H9 (cell line): Measurements from ENCODE around the gene PYGB. TPM values are rescaled to one million over a fixed set of nuclear protein-coding genes. Genes with fewer than 3 reads are reported as not detected.
A peak's percentile ranks its signal among the peaks of the same experiment; 100 is the strongest.

Experiments used
- DNase-seq: peaks from one replicate; pipeline ENCODE4 v3.0.0-alpha.2; 2017
- H2AFZ ChIP-seq: one replicate; pipeline ENCODE4 v1.6.1; 2013; ENCODE audit warnings: mild to moderate bottlenecking, low read length, control low read depth, moderate library complexity
- H2AK5ac ChIP-seq: 2 replicates; pipeline ENCODE4 v1.6.1; 2013; ENCODE audit warnings: low read length, control low read depth, mixed read lengths; ENCODE audit not compliant: insufficient read length
- H2BK120ac ChIP-seq: one replicate; pipeline ENCODE4 v1.6.1; 2013; ENCODE audit warnings: low read depth, mild to moderate bottlenecking, low read length, control low read depth, inconsistent platforms; ENCODE audit not compliant: poor library complexity, severe bottlenecking
- H2BK12ac ChIP-seq: 2 replicates; pipeline ENCODE4 v1.6.1; 2013; ENCODE audit warnings: low read length, control low read depth, mixed read lengths, low read depth; ENCODE audit not compliant: insufficient read length
- H2BK15ac ChIP-seq: 2 replicates; pipeline ENCODE4 v1.6.1; 2013; ENCODE audit warnings: low read depth, low read length, control low read depth
- H2BK20ac ChIP-seq: one replicate; pipeline ENCODE4 v1.6.1; 2013; ENCODE audit warnings: low read depth, mild to moderate bottlenecking, low read length, control low read depth, inconsistent platforms; ENCODE audit not compliant: poor library complexity, severe bottlenecking
- H2BK5ac ChIP-seq: 2 replicates; pipeline ENCODE4 v1.6.1; 2013; ENCODE audit warnings: low read length, control low read depth, mixed read lengths; ENCODE audit not compliant: insufficient read length
- H3K14ac ChIP-seq: 2 replicates; pipeline ENCODE4 v1.6.1; 2013; ENCODE audit warnings: low read length, control low read depth; ENCODE audit not compliant: insufficient read depth
- H3K18ac ChIP-seq: 2 replicates; pipeline ENCODE4 v1.6.1; 2013; ENCODE audit warnings: low read depth, mild to moderate bottlenecking, mixed read lengths, low read length, control low read depth; ENCODE audit not compliant: insufficient read length
- H3K23ac ChIP-seq: 2 replicates; pipeline ENCODE4 v1.6.1; 2013; ENCODE audit warnings: low read length, control low read depth, mixed read lengths, low read depth; ENCODE audit not compliant: insufficient read length
- H3K23me2 ChIP-seq: 2 replicates; pipeline ENCODE4 v1.6.1; 2013; ENCODE audit warnings: low read depth, mild to moderate bottlenecking, mixed read lengths, low read length, control low read depth; ENCODE audit not compliant: insufficient read length, poor library complexity, severe bottlenecking
- H3K27ac ChIP-seq: 2 replicates; pipeline ENCODE4 v1.5.1; 2013; ENCODE audit warnings: low read length, control low read depth, mixed read lengths, low read depth; ENCODE audit not compliant: insufficient read length
- H3K27me3 ChIP-seq: 2 replicates; pipeline ENCODE4 v1.6.1; 2013; ENCODE audit warnings: low read length, control low read depth, inconsistent platforms; ENCODE audit not compliant: insufficient read depth
- H3K4ac ChIP-seq: 2 replicates; pipeline ENCODE4 v1.6.1; 2013; ENCODE audit warnings: low read depth, mild to moderate bottlenecking, control low read depth, inconsistent platforms, low read length, moderate library complexity
- H3K4me1 ChIP-seq: 2 replicates; pipeline ENCODE4 v1.6.1; 2013; ENCODE audit warnings: low read length, control low read depth, inconsistent platforms; ENCODE audit not compliant: insufficient read depth
- H3K4me2 ChIP-seq: 2 replicates; pipeline ENCODE4 v1.6.1; 2013; ENCODE audit warnings: low read length, control low read depth, mixed read lengths; ENCODE audit not compliant: insufficient read length, insufficient read depth
- H3K56ac ChIP-seq: 2 replicates; pipeline ENCODE4 v1.6.1; 2013; ENCODE audit warnings: low read depth, mild to moderate bottlenecking, mixed read lengths, low read length, control low read depth; ENCODE audit not compliant: insufficient read length
- H3K79me1 ChIP-seq: 2 replicates; pipeline ENCODE4 v1.6.1; 2013; ENCODE audit warnings: low read depth, mild to moderate bottlenecking, moderate library complexity, low read length, control low read depth, inconsistent platforms; ENCODE audit not compliant: insufficient read depth, poor library complexity, severe bottlenecking
- H3K79me2 ChIP-seq: 2 replicates; pipeline ENCODE4 v1.6.1; 2013; ENCODE audit warnings: low read length, control low read depth, inconsistent platforms; ENCODE audit not compliant: insufficient read depth
- H3K9ac ChIP-seq: 2 replicates; pipeline ENCODE4 v1.6.1; 2013; ENCODE audit warnings: low read length, control low read depth, mixed read lengths; ENCODE audit not compliant: insufficient read length; ENCODE audit errors: extremely low read depth
- H3K9me3 ChIP-seq: one replicate; pipeline ENCODE4 v1.6.1; 2013; ENCODE audit warnings: low read depth, low read length, inconsistent platforms; ENCODE audit not compliant: control insufficient read depth
- H3T11ph ChIP-seq: one replicate; pipeline ENCODE4 v1.6.1; 2013; ENCODE audit warnings: mild to moderate bottlenecking, low read length, control low read depth, inconsistent platforms
- H4K20me1 ChIP-seq: one replicate; pipeline ENCODE4 v1.6.1; 2013; ENCODE audit not compliant: control insufficient read depth, insufficient read length, insufficient read depth
- H4K5ac ChIP-seq: 2 replicates; pipeline ENCODE4 v1.6.1; 2013; ENCODE audit warnings: low read depth, mild to moderate bottlenecking, mixed read lengths, low read length, control low read depth; ENCODE audit not compliant: insufficient read length
- H4K8ac ChIP-seq: replicated peaks from 2 replicates; pipeline ENCODE4 v1.6.1; 2013; ENCODE audit warnings: low read length, control low read depth, mixed read lengths, low read depth; ENCODE audit not compliant: insufficient read length
- H4K91ac ChIP-seq: 2 replicates; pipeline ENCODE4 v1.6.1; 2013; ENCODE audit warnings: low read depth, mild to moderate bottlenecking, moderate library complexity, mixed read lengths, low read length, control low read depth; ENCODE audit not compliant: insufficient read length
- H3K27ac Mint-ChIP-seq, 3 experiments: 2 replicates in 2 of 3; 3 replicates in 1 of 3; pipeline ENCODE4 v1.8.0; 2020 to 2021; ENCODE audit warnings: mixed read lengths in 3 of 3, mild to moderate bottlenecking in 1 of 3, moderate library complexity in 1 of 3
- H3K27me3 Mint-ChIP-seq: 2 replicates; pipeline ENCODE4 v1.8.0; 2021; ENCODE audit warnings: low read depth, mild to moderate bottlenecking, moderate library complexity, mixed read lengths
- H3K36me3 Mint-ChIP-seq, 3 experiments: 2 replicates in 2 of 3; 3 replicates in 1 of 3; pipeline ENCODE4 v1.8.0; 2020 to 2021; ENCODE audit warnings: low read depth in 3 of 3, mixed read lengths in 3 of 3; ENCODE audit not compliant: insufficient read depth in 1 of 3
- H3K4me1 Mint-ChIP-seq, 2 experiments: 2 replicates each; pipeline ENCODE4 v1.8.0; 2020; ENCODE audit warnings: mixed read lengths in 2 of 2
- H3K4me3 Mint-ChIP-seq, 2 experiments: 2 replicates in 1 of 2; 3 replicates in 1 of 2; pipeline ENCODE4 v1.8.0; 2020 to 2021; ENCODE audit warnings: mild to moderate bottlenecking in 2 of 2, mixed read lengths in 2 of 2, moderate library complexity in 1 of 2
- H3K9me3 Mint-ChIP-seq, 2 experiments: 2 replicates in 1 of 2; 3 replicates in 1 of 2; pipeline ENCODE4 v1.8.0; 2020; ENCODE audit warnings: mild to moderate bottlenecking in 2 of 2, mixed read lengths in 2 of 2, moderate library complexity in 1 of 2
- WGBS: extraction: QIAGEN DNeasy Blood & Tissue Kit; methylation state at CpG from one replicate; pipeline ENCODE4 v1.1.7; 2013; ENCODE audit warnings: missing lambda C conversion rate, low lambda C conversion rate, mixed read lengths; ENCODE audit not compliant: insufficient read length; ENCODE audit errors: extremely low coverage; 5-methylcytosine and 5-hydroxymethylcytosine counted together
- total RNA-seq: library from RNA; stranded (reverse); gene quantifications from 2 replicates; pipeline ENCODE4 v1.2.1, GENCODE V29; 2021
- TF ChIP-seq, protein P1 (sequence below): fragments of 200-600 bp; sonication (generic); conservative IDR thresholded peaks from 3 replicates; pipeline ENCODE4 v1.8.0; 2021; ENCODE audit warnings: antibody characterized with exemption, mild to moderate bottlenecking

The PYGB gene
- total RNA-seq, 1 experiment from 2014 or later: 46.9 TPM

DNA sequence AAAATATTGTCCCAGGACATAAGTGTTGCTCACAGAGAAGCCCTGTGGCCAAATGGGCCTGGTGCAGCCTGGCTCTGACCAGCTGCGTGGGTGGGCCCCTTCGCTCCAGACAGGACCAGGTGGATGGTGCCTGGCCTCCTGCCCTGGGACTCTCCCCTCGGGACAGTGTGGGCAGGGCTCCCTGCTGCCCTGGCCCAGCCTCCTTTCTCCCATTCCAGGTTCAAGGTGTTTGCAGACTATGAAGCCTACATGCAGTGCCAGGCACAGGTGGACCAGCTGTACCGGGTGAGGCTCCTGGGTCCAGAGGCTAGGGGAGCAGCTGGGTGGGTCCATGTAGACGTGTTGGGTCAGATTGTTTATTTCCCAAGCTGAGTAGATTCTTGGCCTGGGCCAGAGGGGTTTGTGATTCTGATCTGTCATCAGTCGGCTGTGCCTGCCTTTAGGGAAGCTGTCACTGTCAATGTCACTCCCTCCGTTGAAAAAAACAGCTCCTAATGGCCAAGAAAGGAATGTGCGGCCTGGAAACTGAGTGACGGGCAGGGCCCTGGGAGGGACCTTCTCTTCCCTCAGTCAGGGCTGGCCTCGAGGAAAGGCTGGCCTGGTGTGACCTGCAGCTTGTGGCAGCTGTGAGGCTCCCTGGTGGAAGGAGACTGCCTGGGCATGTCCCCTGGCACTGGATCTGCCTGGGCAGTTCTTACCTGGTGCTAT, 47.7 kb downstream of the PYGB start:
- Mint-ChIP-seq H3K4me3 (no peak overlapping the region), H3K36me3 (peaks cover 0 to 35% (median 14%) of the 10 kb centered on the region in 3 experiments; a peak in 5 of 7 replicates), H3K27ac (peak overlapping the region; percentile 18 to 68 (median 40); a peak in 3 of 7 replicates), H3K9me3 (no peaks in the 10 kb centered on the region), H3K4me1 (peaks cover 17 to 21% of the 10 kb centered on the region in 2 experiments; a peak in 2 of 4 replicates), H3K27me3 (no peaks in the 10 kb centered on the region; the same call in 1 of the 2 replicates)
- Histone ChIP-seq H2BK5ac (no peak overlapping the region), H2AK5ac (no peak overlapping the region), H3K27ac (no peak overlapping the region), H2AFZ (no peak overlapping the region), H4K20me1 (no peaks in the 10 kb centered on the region), H3K23me2 (no peaks in the 10 kb centered on the region), H3K14ac (no peak overlapping the region), H4K8ac (no peak overlapping the region), H4K5ac (no peak overlapping the region), H3K4me1 (no peaks in the 10 kb centered on the region; the same call in 1 of the 2 replicates), H3K9ac (no peak overlapping the region), H3K4ac (no peak overlapping the region), H3K27me3 (no peaks in the 10 kb centered on the region), H3K79me2 (no peaks in the 10 kb centered on the region), H3K79me1 (no peaks in the 10 kb centered on the region), H2BK120ac (no peak overlapping the region), H3K56ac (no peak overlapping the region), H3K4me2 (no peak overlapping the region), H3K9me3 (no peaks in the 10 kb centered on the region), H3K18ac (no peak overlapping the region), H3K23ac (no peak overlapping the region), H2BK12ac (no peak overlapping the region), H3T11ph (no peak overlapping the region), H2BK20ac (no peak overlapping the region), H2BK15ac (no peak overlapping the region), H4K91ac (no peak overlapping the region)
- peak; percentile 50 for DNase-seq
- no CpG with 5 or more reads among the region's 10 CpGs for WGBS
- TF ChIP-seq, protein P1, sequence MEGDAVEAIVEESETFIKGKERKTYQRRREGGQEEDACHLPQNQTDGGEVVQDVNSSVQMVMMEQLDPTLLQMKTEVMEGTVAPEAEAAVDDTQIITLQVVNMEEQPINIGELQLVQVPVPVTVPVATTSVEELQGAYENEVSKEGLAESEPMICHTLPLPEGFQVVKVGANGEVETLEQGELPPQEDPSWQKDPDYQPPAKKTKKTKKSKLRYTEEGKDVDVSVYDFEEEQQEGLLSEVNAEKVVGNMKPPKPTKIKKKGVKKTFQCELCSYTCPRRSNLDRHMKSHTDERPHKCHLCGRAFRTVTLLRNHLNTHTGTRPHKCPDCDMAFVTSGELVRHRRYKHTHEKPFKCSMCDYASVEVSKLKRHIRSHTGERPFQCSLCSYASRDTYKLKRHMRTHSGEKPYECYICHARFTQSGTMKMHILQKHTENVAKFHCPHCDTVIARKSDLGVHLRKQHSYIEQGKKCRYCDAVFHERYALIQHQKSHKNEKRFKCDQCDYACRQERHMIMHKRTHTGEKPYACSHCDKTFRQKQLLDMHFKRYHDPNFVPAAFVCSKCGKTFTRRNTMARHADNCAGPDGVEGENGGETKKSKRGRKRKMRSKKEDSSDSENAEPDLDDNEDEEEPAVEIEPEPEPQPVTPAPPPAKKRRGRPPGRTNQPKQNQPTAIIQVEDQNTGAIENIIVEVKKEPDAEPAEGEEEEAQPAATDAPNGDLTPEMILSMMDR: no peak
